H9 (cell line): ENCODE results near the gene GMPR. TPM values are rescaled to one million over a fixed set of nuclear protein-coding genes. Genes with fewer than 3 reads are reported as not detected.

Experiments used
- DNase-seq: peaks from one replicate; pipeline ENCODE4 v3.0.0-alpha.2; 2017
- H2AFZ ChIP-seq: one replicate; pipeline ENCODE4 v1.6.1; 2013; ENCODE audit warnings: mild to moderate bottlenecking, low read length, control low read depth, moderate library complexity
- H2AK5ac ChIP-seq: 2 replicates; pipeline ENCODE4 v1.6.1; 2013; ENCODE audit warnings: low read length, control low read depth, mixed read lengths; ENCODE audit not compliant: insufficient read length
- H2BK120ac ChIP-seq: one replicate; pipeline ENCODE4 v1.6.1; 2013; ENCODE audit warnings: low read depth, mild to moderate bottlenecking, low read length, control low read depth, inconsistent platforms; ENCODE audit not compliant: poor library complexity, severe bottlenecking
- H2BK12ac ChIP-seq: 2 replicates; pipeline ENCODE4 v1.6.1; 2013; ENCODE audit warnings: low read length, control low read depth, mixed read lengths, low read depth; ENCODE audit not compliant: insufficient read length
- H2BK15ac ChIP-seq: 2 replicates; pipeline ENCODE4 v1.6.1; 2013; ENCODE audit warnings: low read depth, low read length, control low read depth
- H2BK20ac ChIP-seq: one replicate; pipeline ENCODE4 v1.6.1; 2013; ENCODE audit warnings: low read depth, mild to moderate bottlenecking, low read length, control low read depth, inconsistent platforms; ENCODE audit not compliant: poor library complexity, severe bottlenecking
- H2BK5ac ChIP-seq: 2 replicates; pipeline ENCODE4 v1.6.1; 2013; ENCODE audit warnings: low read length, control low read depth, mixed read lengths; ENCODE audit not compliant: insufficient read length
- H3K14ac ChIP-seq: 2 replicates; pipeline ENCODE4 v1.6.1; 2013; ENCODE audit warnings: low read length, control low read depth; ENCODE audit not compliant: insufficient read depth
- H3K18ac ChIP-seq: 2 replicates; pipeline ENCODE4 v1.6.1; 2013; ENCODE audit warnings: low read depth, mild to moderate bottlenecking, mixed read lengths, low read length, control low read depth; ENCODE audit not compliant: insufficient read length
- H3K23ac ChIP-seq: 2 replicates; pipeline ENCODE4 v1.6.1; 2013; ENCODE audit warnings: low read length, control low read depth, mixed read lengths, low read depth; ENCODE audit not compliant: insufficient read length
- H3K23me2 ChIP-seq: 2 replicates; pipeline ENCODE4 v1.6.1; 2013; ENCODE audit warnings: low read depth, mild to moderate bottlenecking, mixed read lengths, low read length, control low read depth; ENCODE audit not compliant: insufficient read length, poor library complexity, severe bottlenecking
- H3K27ac ChIP-seq: 2 replicates; pipeline ENCODE4 v1.5.1; 2013; ENCODE audit warnings: low read length, control low read depth, mixed read lengths, low read depth; ENCODE audit not compliant: insufficient read length
- H3K27me3 ChIP-seq: 2 replicates; pipeline ENCODE4 v1.6.1; 2013; ENCODE audit warnings: low read length, control low read depth, inconsistent platforms; ENCODE audit not compliant: insufficient read depth
- H3K4ac ChIP-seq: 2 replicates; pipeline ENCODE4 v1.6.1; 2013; ENCODE audit warnings: low read depth, mild to moderate bottlenecking, control low read depth, inconsistent platforms, low read length, moderate library complexity
- H3K4me1 ChIP-seq: 2 replicates; pipeline ENCODE4 v1.6.1; 2013; ENCODE audit warnings: low read length, control low read depth, inconsistent platforms; ENCODE audit not compliant: insufficient read depth
- H3K4me2 ChIP-seq: 2 replicates; pipeline ENCODE4 v1.6.1; 2013; ENCODE audit warnings: low read length, control low read depth, mixed read lengths; ENCODE audit not compliant: insufficient read length, insufficient read depth
- H3K56ac ChIP-seq: 2 replicates; pipeline ENCODE4 v1.6.1; 2013; ENCODE audit warnings: low read depth, mild to moderate bottlenecking, mixed read lengths, low read length, control low read depth; ENCODE audit not compliant: insufficient read length
- H3K79me1 ChIP-seq: 2 replicates; pipeline ENCODE4 v1.6.1; 2013; ENCODE audit warnings: low read depth, mild to moderate bottlenecking, moderate library complexity, low read length, control low read depth, inconsistent platforms; ENCODE audit not compliant: insufficient read depth, poor library complexity, severe bottlenecking
- H3K79me2 ChIP-seq: 2 replicates; pipeline ENCODE4 v1.6.1; 2013; ENCODE audit warnings: low read length, control low read depth, inconsistent platforms; ENCODE audit not compliant: insufficient read depth
- H3K9ac ChIP-seq: 2 replicates; pipeline ENCODE4 v1.6.1; 2013; ENCODE audit warnings: low read length, control low read depth, mixed read lengths; ENCODE audit not compliant: insufficient read length; ENCODE audit errors: extremely low read depth
- H3K9me3 ChIP-seq: one replicate; pipeline ENCODE4 v1.6.1; 2013; ENCODE audit warnings: low read depth, low read length, inconsistent platforms; ENCODE audit not compliant: control insufficient read depth
- H3T11ph ChIP-seq: one replicate; pipeline ENCODE4 v1.6.1; 2013; ENCODE audit warnings: mild to moderate bottlenecking, low read length, control low read depth, inconsistent platforms
- H4K20me1 ChIP-seq: one replicate; pipeline ENCODE4 v1.6.1; 2013; ENCODE audit not compliant: control insufficient read depth, insufficient read length, insufficient read depth
- H4K5ac ChIP-seq: 2 replicates; pipeline ENCODE4 v1.6.1; 2013; ENCODE audit warnings: low read depth, mild to moderate bottlenecking, mixed read lengths, low read length, control low read depth; ENCODE audit not compliant: insufficient read length
- H4K8ac ChIP-seq: replicated peaks from 2 replicates; pipeline ENCODE4 v1.6.1; 2013; ENCODE audit warnings: low read length, control low read depth, mixed read lengths, low read depth; ENCODE audit not compliant: insufficient read length
- H4K91ac ChIP-seq: 2 replicates; pipeline ENCODE4 v1.6.1; 2013; ENCODE audit warnings: low read depth, mild to moderate bottlenecking, moderate library complexity, mixed read lengths, low read length, control low read depth; ENCODE audit not compliant: insufficient read length
- H3K27ac Mint-ChIP-seq, 3 experiments: 2 replicates in 2 of 3; 3 replicates in 1 of 3; pipeline ENCODE4 v1.8.0; 2020 to 2021; ENCODE audit warnings: mixed read lengths in 3 of 3, mild to moderate bottlenecking in 1 of 3, moderate library complexity in 1 of 3
- H3K27me3 Mint-ChIP-seq: 2 replicates; pipeline ENCODE4 v1.8.0; 2021; ENCODE audit warnings: low read depth, mild to moderate bottlenecking, moderate library complexity, mixed read lengths
- H3K36me3 Mint-ChIP-seq, 3 experiments: 2 replicates in 2 of 3; 3 replicates in 1 of 3; pipeline ENCODE4 v1.8.0; 2020 to 2021; ENCODE audit warnings: low read depth in 3 of 3, mixed read lengths in 3 of 3; ENCODE audit not compliant: insufficient read depth in 1 of 3
- H3K4me1 Mint-ChIP-seq, 2 experiments: 2 replicates each; pipeline ENCODE4 v1.8.0; 2020; ENCODE audit warnings: mixed read lengths in 2 of 2
- H3K4me3 Mint-ChIP-seq, 2 experiments: 2 replicates in 1 of 2; 3 replicates in 1 of 2; pipeline ENCODE4 v1.8.0; 2020 to 2021; ENCODE audit warnings: mild to moderate bottlenecking in 2 of 2, mixed read lengths in 2 of 2, moderate library complexity in 1 of 2
- H3K9me3 Mint-ChIP-seq, 2 experiments: 2 replicates in 1 of 2; 3 replicates in 1 of 2; pipeline ENCODE4 v1.8.0; 2020; ENCODE audit warnings: mild to moderate bottlenecking in 2 of 2, mixed read lengths in 2 of 2, moderate library complexity in 1 of 2
- WGBS: extraction: QIAGEN DNeasy Blood & Tissue Kit; methylation state at CpG from one replicate; pipeline ENCODE4 v1.1.7; 2013; ENCODE audit warnings: missing lambda C conversion rate, low lambda C conversion rate, mixed read lengths; ENCODE audit not compliant: insufficient read length; ENCODE audit errors: extremely low coverage; 5-methylcytosine and 5-hydroxymethylcytosine counted together
- total RNA-seq: library from RNA; stranded (reverse); gene quantifications from 2 replicates; pipeline ENCODE4 v1.2.1, GENCODE V29; 2021
- TF ChIP-seq, protein P1 (sequence below): fragments of 200-600 bp; sonication (generic); conservative IDR thresholded peaks from 3 replicates; pipeline ENCODE4 v1.8.0; 2021; ENCODE audit warnings: antibody characterized with exemption, mild to moderate bottlenecking

GMPR gene
- total RNA-seq, 1 experiment from 2014 or later: 0.70 TPM

GRCh38 chr6:16327777-16328325 lies 89.5 kb downstream of the GMPR start:
- Histone ChIP-seq H2BK20ac (no peak overlapping the region), H3K27me3 (no peaks in the 10 kb centered on the region), H3K4me2 (no peak overlapping the region), H3K4ac (no peak overlapping the region), H2BK15ac (no peak overlapping the region), H3K4me1 (peaks cover 5% of the 10 kb centered on the region; the same call in 1 of the 2 replicates), H2AK5ac (no peak overlapping the region), H2BK5ac (no peak overlapping the region), H3K23ac (no peak overlapping the region), H3K9me3 (no peaks in the 10 kb centered on the region), H3K14ac (no peak overlapping the region), H3K23me2 (no peaks in the 10 kb centered on the region), H2BK120ac (no peak overlapping the region), H2AFZ (no peak overlapping the region), H4K20me1 (no peaks in the 10 kb centered on the region), H3K18ac (no peak overlapping the region), H3K56ac (no peak overlapping the region), H4K8ac (no peak overlapping the region), H4K91ac (no peak overlapping the region), H3K79me1 (no peaks in the 10 kb centered on the region), H4K5ac (no peak overlapping the region), H3K9ac (no peak overlapping the region), H2BK12ac (no peak overlapping the region), H3K27ac (no peak overlapping the region), H3T11ph (no peak overlapping the region), H3K79me2 (no peaks in the 10 kb centered on the region)
- Mint-ChIP-seq H3K9me3 (peaks cover 8 to 14% of the 10 kb centered on the region in 2 experiments; a peak in 3 of 5 replicates), H3K4me1 (peaks cover 24 to 26% of the 10 kb centered on the region in 2 experiments), H3K27ac (no peak overlapping the region), H3K36me3 (peaks cover 5 to 17% (median 6%) of the 10 kb centered on the region in 3 experiments; a peak in 4 of 7 replicates), H3K27me3 (peaks cover 7% of the 10 kb centered on the region), H3K4me3 (no peak overlapping the region)
- WGBS: no CpG with 5 or more reads among the region's 34 CpGs
- DNase-seq: no peak
- TF ChIP-seq, protein P1, sequence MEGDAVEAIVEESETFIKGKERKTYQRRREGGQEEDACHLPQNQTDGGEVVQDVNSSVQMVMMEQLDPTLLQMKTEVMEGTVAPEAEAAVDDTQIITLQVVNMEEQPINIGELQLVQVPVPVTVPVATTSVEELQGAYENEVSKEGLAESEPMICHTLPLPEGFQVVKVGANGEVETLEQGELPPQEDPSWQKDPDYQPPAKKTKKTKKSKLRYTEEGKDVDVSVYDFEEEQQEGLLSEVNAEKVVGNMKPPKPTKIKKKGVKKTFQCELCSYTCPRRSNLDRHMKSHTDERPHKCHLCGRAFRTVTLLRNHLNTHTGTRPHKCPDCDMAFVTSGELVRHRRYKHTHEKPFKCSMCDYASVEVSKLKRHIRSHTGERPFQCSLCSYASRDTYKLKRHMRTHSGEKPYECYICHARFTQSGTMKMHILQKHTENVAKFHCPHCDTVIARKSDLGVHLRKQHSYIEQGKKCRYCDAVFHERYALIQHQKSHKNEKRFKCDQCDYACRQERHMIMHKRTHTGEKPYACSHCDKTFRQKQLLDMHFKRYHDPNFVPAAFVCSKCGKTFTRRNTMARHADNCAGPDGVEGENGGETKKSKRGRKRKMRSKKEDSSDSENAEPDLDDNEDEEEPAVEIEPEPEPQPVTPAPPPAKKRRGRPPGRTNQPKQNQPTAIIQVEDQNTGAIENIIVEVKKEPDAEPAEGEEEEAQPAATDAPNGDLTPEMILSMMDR: no peak
